IPS-18c (cell line): ENCODE data around the gene THOC7.

Experiments
- H3K4me3 ChIP-seq: 2 replicates; pipeline ENCODE4 v1.7.0; 2013; ENCODE audit warnings: low read depth, mild to moderate bottlenecking, low read length, moderate library complexity; ENCODE audit not compliant: insufficient read depth
- H3K9me3 ChIP-seq: one replicate; pipeline ENCODE4 v1.6.1; 2013; ENCODE audit warnings: mild to moderate bottlenecking, low read length, moderate library complexity; ENCODE audit not compliant: control insufficient read depth, insufficient read depth

The THOC7 gene

DNA sequence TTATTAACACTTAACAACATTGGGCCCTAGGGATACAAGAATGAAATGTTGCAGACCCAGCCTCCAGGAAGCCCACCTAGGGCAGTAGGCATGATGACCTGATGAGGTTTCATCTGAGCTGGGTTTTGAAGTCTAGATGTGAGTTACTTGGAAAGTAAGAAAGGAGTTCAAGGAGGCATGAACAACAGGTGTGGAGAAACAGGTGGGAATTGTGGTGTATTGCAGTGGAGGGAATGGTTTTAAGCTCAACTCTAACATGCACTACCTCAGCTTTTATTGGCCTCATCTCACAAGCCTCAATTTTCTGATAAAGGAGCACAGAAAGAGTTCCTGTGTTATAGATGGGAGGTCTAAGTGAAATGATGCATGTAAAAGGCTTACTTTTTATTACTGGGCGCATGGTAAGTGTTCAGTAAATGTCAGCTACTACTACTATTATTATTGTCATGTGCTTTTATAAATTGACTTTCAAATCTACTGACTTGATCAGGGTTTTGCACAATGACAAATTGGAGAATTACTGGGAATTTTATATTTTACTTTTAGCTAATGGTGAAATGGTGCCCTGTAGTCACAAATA lies 29.3 kb upstream of the THOC7 start:
- no peaks in the 10 kb centered on the region for H3K9me3 ChIP-seq
- no peak overlapping the region for H3K4me3 ChIP-seq

DNA sequence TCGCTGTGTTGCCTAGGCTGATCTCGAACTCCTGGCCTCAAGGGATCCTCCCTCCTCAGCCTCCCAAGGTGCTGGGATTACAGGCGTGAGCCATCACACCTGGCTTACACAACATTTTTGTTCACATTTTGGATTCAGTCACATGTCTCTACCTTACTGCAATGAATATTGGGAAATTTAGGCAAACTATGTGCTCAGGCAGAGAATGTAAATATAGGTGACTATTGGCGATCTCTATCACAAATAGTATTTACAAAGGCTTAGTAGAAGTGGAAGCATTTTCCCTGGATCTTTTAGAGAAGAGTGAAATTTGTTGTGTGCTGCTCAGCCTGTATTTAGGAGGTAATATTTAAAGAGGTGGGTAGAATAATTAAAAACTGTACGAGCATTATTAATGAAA lies 27.9 kb upstream of the THOC7 start:
- no peaks in the 10 kb centered on the region for H3K9me3 ChIP-seq
- H3K4me3 ChIP-seq: no peak overlapping the region

DNA sequence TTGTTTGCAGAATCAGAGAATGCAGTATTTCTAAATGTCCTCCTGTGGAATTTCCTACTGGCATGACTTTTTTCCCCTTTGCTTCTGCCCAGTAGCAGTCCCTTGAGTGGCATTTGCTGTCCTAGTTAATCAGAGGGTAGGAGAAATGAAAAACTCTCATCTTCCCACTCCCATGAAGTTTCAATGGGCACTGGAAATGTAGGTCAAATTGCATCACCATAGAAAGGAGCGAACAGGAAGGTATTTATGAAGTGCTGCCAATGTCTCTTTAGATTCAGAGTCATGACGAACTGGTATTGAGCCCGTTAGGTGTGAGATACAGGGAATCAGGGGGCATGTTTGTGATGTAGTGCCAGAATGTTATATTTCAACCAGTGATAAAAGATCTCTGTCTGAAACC lies 23.3 kb upstream of the THOC7 start:
- no peaks in the 10 kb centered on the region for H3K9me3 ChIP-seq
- no peak overlapping the region for H3K4me3 ChIP-seq

DNA sequence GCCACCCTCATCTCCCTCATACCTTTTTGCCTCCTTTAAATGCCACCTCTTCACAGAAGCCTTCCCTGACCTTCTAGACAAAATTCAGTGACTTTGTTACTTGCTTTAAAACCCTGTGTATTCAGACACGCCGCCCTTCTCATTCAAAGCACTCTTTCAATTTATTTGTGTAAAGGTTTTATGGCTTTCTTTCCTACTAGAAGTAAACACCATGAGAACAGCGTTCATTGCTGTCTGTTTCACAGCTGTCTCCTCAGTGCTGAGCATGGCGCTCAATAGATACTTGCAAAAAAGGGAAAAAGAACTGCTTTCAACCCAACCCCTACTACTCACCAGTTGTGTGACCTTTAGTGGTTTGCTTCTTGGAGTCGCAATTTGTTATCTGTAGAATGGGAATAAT lies 17.0 kb upstream of the THOC7 start:
- H3K9me3 ChIP-seq: no peaks in the 10 kb centered on the region
- no peak overlapping the region for H3K4me3 ChIP-seq

DNA sequence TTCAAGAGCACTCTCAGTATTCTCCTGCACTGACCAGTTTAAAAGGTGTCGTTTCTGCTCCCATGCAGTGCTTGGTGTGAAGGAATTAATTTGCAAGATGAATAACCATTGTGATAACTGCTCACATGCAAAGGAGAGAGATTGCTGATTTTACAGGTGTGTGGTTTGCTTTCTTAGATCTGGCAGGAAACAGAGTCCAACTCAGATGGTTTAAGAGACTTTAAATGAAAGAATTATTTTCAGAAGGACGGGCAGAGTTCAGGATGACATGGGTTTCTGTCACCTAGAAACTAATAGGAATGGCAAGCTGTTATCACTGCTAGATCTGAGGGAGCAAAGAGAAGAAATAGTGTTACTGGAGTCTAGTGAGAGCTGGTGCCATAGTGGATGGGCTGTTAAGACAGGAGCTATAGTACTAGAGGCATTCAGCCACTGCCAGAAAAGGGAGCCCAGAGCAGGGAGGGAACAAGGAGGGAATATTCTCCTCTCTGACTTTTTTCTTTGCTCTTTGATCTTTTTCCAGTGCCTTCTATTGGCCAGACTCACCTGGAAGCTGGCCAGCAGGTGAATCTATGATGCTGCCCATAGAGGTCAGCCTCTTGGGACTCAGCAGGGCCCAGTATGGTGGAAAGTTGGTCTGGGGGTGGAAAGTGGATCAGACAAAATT lies 14.9 kb upstream of the THOC7 start:
- H3K4me3 ChIP-seq: no peak overlapping the region
- H3K9me3 ChIP-seq: no peaks in the 10 kb centered on the region

DNA sequence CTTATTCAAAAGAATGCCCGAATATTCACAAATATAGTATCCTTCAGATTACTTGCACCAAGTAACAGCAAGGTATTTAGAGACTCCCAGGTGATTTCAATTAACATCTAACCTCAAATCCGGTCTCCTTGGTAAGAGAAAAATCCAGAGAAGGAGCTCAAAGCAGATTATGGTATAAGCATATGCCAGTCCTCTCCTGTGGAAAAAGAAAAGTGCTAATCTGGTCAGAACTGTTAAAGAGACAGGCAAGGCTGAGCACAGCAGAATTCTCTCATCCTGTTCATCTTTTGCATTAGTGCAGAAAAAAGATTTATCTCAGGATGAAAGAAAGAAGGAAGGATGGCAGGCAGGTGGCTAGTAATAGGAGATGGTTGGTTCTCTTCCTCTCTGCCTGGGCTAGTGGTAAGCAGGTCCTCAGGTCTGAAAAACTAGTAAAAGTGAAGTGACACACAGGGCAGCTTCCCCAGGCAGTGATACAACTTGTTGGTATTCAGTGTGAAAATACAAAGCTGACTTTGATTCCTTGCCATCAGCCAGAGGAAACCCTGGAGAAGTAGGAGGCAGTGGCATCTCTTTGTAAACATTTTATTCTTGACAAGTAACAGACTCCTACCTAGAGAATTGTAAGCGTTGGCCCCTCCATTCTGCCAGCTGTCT lies 14.3 kb upstream of the THOC7 start:
- no peak overlapping the region for H3K4me3 ChIP-seq
- no peaks in the 10 kb centered on the region for H3K9me3 ChIP-seq

DNA sequence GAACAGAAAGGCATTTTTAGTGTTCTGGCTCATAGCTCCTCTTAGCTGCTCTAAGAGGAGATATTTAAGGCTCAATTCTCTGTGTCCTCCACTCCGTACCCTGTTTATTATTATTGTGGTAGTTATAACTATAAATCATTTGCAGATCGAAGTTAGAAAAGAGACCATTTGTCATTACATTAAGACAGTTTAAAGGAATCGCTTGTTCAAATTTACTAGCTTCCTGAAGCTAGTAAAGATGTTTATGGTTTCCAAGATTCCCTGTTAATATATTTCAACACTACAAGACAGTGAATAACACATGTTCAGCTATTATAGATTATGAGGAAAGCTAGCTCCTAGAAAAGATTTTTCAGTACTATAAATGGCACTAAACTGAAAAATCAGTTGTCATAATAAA lies 12.7 kb upstream of the THOC7 start:
- Histone ChIP-seq H3K9me3 (no peaks in the 10 kb centered on the region), H3K4me3 (no peak overlapping the region)

DNA sequence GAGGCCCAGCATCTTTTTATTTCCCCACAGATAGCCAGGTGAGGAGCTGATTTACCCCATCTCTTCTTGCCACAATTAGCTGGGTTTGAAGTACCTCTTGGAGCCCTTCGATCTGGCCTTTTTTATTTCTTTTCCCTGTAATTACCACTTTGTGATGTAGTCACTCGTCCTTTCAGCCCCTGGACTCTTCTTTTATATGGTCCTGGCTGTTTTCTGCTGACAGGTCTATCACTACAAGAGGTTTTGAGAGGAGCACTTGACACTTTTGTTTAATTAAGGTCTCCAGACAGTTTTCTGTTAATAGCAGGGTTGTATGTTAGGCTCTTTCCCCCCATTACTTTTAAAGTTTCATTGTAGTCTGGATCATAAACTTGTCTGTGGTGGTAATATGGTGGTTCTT lies 11.9 kb upstream of the THOC7 start:
- Histone ChIP-seq H3K9me3 (no peaks in the 10 kb centered on the region), H3K4me3 (no peak overlapping the region)

DNA sequence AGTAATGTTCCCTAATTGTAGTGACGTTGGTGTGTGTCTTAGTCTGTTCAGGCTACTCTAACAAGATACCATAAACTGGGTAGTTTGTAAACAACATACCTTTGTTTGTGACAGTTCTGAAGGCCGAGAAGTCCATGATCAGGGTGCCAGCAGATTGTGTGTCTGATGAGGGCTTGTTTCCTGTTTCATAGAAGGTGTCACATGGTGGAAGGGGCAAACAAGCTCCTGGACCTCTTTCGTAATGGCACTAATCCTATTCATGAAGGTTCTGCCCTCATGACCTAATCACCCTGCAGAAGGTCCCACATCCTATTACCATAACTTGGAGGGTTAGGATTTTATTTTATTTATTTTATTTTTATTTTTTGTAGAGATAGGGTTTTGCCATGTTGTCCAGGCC lies 11.2 kb upstream of the THOC7 start:
- no peaks in the 10 kb centered on the region for H3K9me3 ChIP-seq
- H3K4me3 ChIP-seq: no peak overlapping the region

DNA sequence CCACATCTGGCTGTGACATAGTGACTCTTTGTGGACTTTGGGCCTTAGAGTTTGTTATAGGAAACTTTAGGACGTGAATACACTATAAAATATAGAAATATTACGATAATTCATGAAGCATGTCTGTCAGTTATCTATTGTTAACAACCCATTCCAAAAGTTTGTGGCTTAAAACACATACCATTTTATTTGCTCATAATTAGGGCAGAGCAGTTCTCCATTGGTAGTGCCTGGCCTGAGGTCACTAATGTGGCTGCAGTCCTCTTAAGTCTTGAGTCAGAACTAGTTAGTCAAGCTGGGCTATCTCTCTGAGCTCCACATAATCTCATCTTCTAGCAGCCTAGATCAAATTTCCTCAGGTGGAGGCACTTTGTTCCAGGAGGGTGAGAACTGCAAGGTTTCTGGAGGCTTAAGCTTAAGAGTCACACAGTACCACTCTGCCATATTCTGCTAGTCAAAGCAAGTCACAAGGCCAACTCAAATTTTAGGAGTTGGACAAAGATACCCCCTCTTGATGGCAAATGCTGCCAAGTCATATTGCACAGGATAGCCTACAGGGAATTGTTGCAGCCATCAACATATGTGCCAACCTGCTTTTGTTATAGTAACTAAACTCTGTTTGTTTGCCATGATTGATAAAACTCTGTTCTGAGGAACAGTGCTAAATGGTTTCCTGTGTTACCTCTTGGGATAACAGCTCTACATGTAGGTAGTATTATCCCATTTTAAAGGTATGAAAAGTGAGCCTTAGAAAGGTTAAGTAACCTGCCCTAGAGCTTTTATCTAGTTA lies 8.7 kb upstream of the THOC7 start:
- H3K9me3 ChIP-seq: no peaks in the 10 kb centered on the region
- H3K4me3 ChIP-seq: no peak overlapping the region

DNA sequence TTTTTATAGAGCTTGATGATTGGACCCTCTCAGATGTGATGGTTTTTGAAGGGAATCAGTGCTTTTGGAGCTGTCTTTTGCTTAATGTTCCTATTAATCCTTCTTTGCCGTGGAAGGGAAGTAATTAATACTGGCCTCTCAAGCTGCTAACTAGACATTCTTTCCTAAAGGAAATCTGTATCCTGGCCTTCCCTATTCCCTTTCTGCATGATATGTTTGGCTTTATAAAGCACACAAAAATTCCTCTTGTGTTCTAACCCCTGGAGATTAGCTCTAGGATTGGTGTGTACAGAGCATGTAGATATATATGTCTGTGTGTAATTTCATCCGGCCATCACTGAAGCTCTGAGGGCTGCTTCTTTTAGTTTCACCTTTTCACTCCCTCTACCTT lies 7.0 kb upstream of the THOC7 start:
- Histone ChIP-seq H3K9me3 (no peaks in the 10 kb centered on the region), H3K4me3 (no peak overlapping the region)

DNA sequence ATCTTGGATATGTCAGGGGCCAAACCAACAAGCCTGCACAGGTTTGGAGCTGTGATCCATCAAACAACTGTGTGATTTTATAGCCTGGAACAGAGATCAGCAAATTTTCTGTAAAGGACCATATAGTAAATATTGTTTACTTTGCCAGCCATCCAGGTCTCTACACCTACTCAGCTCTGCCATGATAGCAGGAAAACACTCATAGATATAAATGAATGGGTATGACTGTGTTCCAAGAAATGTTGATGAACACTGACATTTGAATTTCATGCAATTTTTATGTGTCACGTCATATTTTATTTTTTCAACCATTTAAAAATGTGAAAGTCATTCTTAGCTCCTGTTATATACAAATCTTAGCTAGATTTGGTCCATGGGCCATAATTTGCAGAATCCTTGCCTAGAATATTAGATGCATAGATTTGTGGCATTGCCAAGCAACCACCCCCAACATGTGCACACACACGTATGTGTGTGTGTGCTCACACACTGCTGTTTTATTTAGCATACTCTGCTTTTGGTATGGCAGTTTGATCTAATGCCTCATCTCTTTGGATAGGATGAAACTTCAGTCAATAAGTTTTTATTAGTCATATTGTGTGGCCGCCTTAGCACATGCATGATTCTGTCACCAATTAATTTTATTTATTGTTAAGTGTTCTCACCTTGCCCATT lies 6.5 kb upstream of the THOC7 start:
- H3K4me3 ChIP-seq: no peak overlapping the region
- H3K9me3 ChIP-seq: no peaks in the 10 kb centered on the region

DNA sequence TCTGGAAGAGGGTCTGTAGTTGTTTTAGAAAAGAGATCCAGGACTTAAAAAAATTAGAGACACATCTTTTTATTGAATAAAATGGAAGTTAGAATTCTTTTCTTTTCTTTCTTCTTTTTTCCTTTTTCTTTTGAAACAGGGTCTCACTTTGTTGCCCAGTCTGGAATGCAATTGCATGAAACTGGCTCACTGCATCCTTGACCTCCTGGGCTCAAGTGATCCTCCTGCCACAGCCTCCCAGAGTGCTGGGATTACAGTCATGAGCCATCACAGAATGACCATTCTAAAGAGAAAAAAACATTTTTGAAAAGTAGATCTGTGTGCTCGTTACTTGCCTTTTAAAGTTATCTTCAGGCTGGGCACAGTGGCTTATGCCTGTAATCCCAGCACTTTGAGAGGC lies 3.6 kb upstream of the THOC7 start:
- no peak overlapping the region for H3K4me3 ChIP-seq
- H3K9me3 ChIP-seq: no peaks in the 10 kb centered on the region

DNA sequence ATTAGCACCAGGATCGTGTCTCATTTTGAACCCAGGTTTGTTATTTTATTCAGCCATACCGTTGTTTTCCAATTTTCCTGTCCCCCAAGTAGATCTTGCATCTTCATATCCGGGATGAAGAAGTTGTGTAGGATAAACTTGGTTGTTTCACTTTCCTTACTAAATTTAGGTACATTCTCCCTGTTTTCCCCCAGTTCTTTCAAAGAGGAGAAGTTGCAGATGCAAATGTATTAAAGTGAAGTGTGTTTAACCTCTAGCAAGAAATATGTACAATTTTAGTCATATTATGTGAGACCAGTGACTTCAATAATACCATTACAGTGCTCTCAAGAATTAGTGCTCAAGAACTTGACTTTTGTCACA lies 1.3 kb upstream of the THOC7 start:
- Histone ChIP-seq H3K4me3 (peak overlapping the region; percentile 73), H3K9me3 (no peaks in the 10 kb centered on the region)

DNA sequence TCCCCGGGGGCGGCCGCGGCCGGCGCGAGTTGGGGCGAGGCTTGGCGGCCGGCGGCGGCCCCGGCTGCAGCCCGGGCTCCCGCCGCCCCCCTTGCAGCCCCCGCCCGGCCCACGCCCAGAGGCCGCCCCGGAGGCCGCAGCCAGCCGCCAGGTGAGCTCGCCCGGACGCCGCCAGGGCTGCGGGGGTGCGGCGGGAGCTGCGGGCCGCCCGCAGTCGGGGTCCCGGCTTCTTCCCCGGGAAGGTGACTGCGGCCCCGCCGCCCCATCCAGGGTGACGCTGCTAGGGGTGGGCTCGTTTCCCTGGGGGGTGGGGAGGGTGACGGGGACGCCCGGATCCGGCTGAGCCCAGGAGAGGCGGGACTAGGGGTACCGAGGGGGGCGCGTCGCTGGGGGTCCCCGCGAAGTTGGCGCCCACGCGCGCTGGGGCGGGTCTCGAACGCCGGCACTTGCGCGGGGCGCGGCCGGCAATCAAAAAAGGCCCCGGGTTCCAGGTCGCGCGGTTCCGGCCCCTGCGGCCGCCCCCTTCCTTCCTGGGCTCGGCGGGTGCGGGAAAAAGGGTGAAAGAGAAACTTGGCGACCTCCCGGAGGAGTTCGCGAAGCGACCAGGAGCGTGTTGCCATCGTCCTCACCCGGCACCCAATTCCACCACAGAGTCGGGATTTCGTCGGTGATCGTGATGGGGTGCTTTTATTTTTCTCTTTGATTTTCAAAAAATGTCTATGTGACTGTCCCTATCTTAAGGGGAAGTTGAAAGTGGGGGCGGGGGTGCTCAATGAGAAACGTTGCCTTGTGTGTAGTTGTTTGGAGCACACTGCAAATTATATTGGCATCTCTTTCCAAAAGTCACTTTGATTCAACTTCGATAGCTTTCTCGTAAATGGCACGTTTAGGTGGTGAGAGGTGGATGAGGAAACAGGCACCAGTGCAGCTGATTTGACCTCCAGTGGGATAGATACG lies 681 bp upstream of the THOC7 start:
- Histone ChIP-seq H3K4me3 (peak overlapping the region; percentile 73), H3K9me3 (no peaks in the 10 kb centered on the region)

DNA sequence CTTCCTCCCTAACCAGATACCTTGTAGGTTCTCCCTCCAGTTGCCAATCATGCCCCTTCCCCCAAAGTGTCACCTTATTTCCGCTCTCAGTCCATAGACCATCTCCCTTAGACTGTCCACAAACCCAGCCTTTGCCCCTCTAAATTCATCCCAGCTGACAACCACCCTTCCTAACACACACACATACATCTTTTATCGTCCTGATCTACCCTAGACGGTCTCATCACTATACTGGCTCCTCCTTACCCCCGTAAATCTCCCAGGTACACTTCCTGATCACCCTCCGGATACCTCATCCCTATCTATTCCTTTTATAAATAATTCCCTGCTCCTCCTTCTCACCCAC lies 828 bp downstream of the THOC7 start:
- Histone ChIP-seq H3K4me3 (peak overlapping the region; percentile 81), H3K9me3 (no peaks in the 10 kb centered on the region)

DNA sequence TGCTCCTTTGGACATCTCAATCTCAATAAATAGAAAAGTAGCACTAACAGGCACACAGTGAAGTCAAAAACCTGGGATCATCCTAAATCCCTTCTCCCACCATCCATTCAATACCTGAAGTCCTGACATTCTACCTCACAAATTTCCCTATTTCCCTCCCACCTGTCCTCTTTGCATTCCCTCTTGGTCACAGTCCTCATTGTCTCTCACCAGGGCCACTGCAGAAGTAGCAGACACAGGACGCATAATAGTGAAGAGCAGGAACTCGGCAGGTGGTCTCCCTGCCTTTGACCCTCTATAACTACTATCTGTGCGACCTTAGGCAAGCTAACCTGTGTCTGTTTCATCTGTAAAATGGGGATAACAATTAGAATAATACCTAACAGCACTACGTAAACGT lies 2.3 kb downstream of the THOC7 start:
- H3K4me3 ChIP-seq: no peak overlapping the region
- H3K9me3 ChIP-seq: no peaks in the 10 kb centered on the region
